ENCODE measurements around the gene OR10G8.
"Not testable (repeated sequence)": the region's sequence is repeated elsewhere in the genome, so short reads cannot be mapped to it uniquely, and the experiment has no call there.

Gene OR10G8, protein sequence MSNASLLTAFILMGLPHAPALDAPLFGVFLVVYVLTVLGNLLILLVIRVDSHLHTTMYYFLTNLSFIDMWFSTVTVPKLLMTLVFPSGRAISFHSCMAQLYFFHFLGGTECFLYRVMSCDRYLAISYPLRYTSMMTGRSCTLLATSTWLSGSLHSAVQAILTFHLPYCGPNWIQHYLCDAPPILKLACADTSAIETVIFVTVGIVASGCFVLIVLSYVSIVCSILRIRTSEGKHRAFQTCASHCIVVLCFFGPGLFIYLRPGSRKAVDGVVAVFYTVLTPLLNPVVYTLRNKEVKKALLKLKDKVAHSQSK

DNA sequence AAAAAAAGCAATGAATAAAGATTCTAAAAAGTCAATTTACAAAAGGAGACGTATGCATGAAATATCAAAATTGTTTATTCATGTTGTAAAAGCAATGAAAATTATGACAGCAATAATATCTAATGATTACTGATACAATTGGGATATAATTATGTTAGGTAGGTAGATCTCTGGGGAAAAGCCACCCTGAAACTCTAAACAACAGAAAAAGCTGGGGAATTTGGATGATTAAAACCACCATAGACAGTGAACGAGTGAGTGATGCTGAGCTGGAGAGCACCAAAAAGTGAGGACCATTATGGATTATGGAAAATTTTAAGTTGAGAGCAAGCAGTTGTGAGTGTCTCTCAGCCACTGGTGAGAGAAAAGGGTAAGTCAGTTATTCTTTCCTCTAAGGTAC, at the start of gene OR10G8:
OR10G8 (plus strand) TSS at position 301 of the 400 bp plus-strand sequence. CDS start 2,825 bp downstream, outside the sequence.
- Histone ChIP-seq H3K36me3 (ENCODE audit: control insufficient read depth, insufficient read depth, low read length) (no peaks in the 10 kb centered on the region), H3K4me3 (ENCODE audit: low read depth, low read length) (no peak within 1 kb of the TSS), H3K9me3 (ENCODE audit: control insufficient read depth, insufficient read depth, low read length) (no peaks in the 10 kb centered on the region), H3K27ac (ENCODE audit: low read depth, low read length) (no peak within 1 kb of the TSS), H3K4me1 (ENCODE audit: control insufficient read depth, insufficient read depth, low read length) (peaks cover 4% of the 10 kb centered on the region; the same call in 1 of the 2 replicates), H3K9ac (ENCODE audit: low read depth, low read length) (no peak within 1 kb of the TSS), H3K27me3 (ENCODE audit: control insufficient read depth, insufficient read depth, low read length) (no peaks in the 10 kb centered on the region)

DNA sequence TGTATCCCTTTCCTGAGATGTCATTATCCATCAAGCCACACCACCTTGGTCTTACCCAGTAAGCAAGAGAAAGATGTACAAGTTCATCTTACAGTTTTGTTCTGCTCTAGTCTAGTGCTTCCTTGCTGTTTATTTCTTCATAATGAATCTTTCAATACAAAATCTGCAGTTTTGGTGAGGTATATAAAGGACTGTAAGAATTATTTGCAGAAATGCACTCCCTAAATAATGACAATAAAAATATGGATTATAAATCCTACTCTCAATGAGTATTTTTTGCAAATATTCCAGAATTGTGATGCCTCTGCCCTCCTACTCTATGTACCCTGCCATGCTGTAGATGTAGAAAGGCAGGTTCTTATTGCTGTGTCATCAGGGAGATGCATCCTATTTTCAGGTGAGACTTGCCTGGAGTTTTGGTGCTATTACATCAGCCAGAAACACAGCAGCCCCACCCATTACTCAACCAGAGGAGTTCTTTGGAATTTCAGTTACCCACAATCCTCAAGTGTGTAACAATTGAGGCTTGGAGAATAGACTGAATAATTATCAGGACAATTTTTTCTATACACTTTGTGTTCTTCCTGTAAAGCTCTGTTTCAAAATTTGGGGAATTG, 48.8 kb upstream of the OR10G8 start, which contains the start of gene OR10S1:
OR10S1 (minus strand) TSS at position 51 of the 617 bp plus-strand sequence. CDS start 117 bp downstream, outside the sequence.
- Histone ChIP-seq H3K9ac (ENCODE audit: low read depth, low read length) (no peak within 1 kb of the TSS), H3K27ac (ENCODE audit: low read depth, low read length) (no peak within 1 kb of the TSS), H3K4me1 (ENCODE audit: control insufficient read depth, insufficient read depth, low read length) (no peaks in the 10 kb centered on the region), H3K9me3 (ENCODE audit: control insufficient read depth, insufficient read depth, low read length) (no peaks in the 10 kb centered on the region), H3K27me3 (ENCODE audit: control insufficient read depth, insufficient read depth, low read length) (no peaks in the 10 kb centered on the region), H3K4me3 (ENCODE audit: low read depth, low read length) (no peak within 1 kb of the TSS), H3K36me3 (ENCODE audit: control insufficient read depth, insufficient read depth, low read length) (no peaks in the 10 kb centered on the region)

DNA sequence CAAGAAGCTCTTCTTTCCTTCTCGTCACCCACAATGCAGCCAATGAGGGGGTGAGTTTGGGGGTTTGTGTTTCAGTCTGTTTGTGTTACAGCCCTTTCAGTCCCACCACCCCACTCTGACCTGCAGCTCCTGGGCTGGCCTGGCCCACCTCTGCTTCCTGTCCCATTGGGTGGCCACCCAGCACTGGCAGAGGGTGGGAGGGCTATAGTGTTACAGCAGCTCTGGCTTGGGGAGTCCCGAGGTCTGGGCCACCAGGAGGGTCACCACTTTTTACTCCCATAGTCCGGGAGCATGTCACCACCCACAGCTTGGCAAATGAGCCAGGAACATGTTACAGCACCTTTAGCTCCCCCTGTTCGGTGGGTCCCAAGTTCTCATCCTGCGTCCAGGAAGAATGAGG, 47.3 kb upstream of the OR10G8 start:
- no peak overlapping the region for H3K9ac ChIP-seq (ENCODE audit: low read depth, low read length)
- no peak overlapping the region for H3K4me3 ChIP-seq (ENCODE audit: low read depth, low read length)
- no peaks in the 10 kb centered on the region for H3K4me1 ChIP-seq (ENCODE audit: control insufficient read depth, insufficient read depth, low read length)
- H3K27me3 ChIP-seq (ENCODE audit: control insufficient read depth, insufficient read depth, low read length), result no peaks in the 10 kb centered on the region
- no peak overlapping the region for H3K27ac ChIP-seq (ENCODE audit: low read depth, low read length)
- no peaks in the 10 kb centered on the region for H3K9me3 ChIP-seq (ENCODE audit: control insufficient read depth, insufficient read depth, low read length)
- no peaks in the 10 kb centered on the region for H3K36me3 ChIP-seq (ENCODE audit: control insufficient read depth, insufficient read depth, low read length)

DNA sequence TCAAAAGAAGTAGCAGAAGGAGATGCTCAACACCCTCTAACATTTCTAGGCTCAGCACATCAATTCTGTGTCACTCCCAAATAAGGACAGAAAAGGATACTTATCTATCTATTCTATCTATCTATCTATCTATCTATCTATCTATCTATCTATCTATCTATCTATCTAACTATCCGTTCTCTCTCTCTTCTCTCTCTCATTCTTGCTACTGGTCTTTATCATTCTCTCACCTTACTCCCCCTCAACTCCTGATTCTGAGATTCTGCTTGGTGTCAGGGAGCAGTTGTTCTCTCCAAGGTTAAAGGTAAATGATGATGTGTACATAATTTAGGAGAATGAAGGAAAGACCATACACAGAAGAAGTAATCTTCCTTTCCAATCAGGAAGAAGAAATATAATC, 31.5 kb upstream of the OR10G8 start, which contains the start of gene OR10G6:
OR10G6 (minus strand) TSS at position 43 of the 400 bp plus-strand sequence; CDS start at position 43, 0 bp downstream.
- Histone ChIP-seq H3K27ac (ENCODE audit: low read depth, low read length) (no peak within 1 kb of the TSS), H3K4me1 (ENCODE audit: control insufficient read depth, insufficient read depth, low read length) (no peaks in the 10 kb centered on the region), H3K27me3 (ENCODE audit: control insufficient read depth, insufficient read depth, low read length) (no peaks in the 10 kb centered on the region), H3K9ac (ENCODE audit: low read depth, low read length) (no peak within 1 kb of the TSS), H3K9me3 (ENCODE audit: control insufficient read depth, insufficient read depth, low read length) (no peaks in the 10 kb centered on the region), H3K4me3 (ENCODE audit: low read depth, low read length) (no peak within 1 kb of the TSS), H3K36me3 (ENCODE audit: control insufficient read depth, insufficient read depth, low read length) (no peaks in the 10 kb centered on the region)

DNA sequence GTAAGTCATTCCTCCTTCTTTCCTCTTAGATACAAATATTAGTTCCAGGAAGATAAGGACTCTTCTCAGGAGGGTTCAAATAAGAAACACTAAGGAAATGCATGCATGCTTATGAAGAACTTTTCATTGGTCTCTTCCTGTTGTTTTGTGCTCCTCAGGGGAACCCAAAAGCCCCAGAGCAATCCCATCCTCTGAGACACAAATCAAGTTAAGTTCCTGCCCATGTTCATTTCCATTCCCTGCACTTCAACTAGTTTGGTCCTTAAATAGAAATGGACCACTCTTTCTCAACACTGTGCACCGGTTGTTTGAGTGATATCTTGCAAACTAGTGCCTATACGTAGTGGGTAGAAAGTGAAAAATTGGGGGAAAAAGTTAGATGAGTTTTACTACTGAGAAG, 13.9 kb upstream of the OR10G8 start, which contains the start of gene OR10G4:
OR10G4 (plus strand) TSS at position 301 of the 400 bp plus-strand sequence. CDS start 2,578 bp downstream, outside the sequence.
- Histone ChIP-seq H3K9me3 (ENCODE audit: control insufficient read depth, insufficient read depth, low read length) (no peaks in the 10 kb centered on the region), H3K4me3 (ENCODE audit: low read depth, low read length) (no peak within 1 kb of the TSS), H3K36me3 (ENCODE audit: control insufficient read depth, insufficient read depth, low read length) (no peaks in the 10 kb centered on the region), H3K9ac (ENCODE audit: low read depth, low read length) (no peak within 1 kb of the TSS), H3K27ac (ENCODE audit: low read depth, low read length) (no peak within 1 kb of the TSS), H3K27me3 (ENCODE audit: control insufficient read depth, insufficient read depth, low read length) (no peaks in the 10 kb centered on the region), H3K4me1 (ENCODE audit: control insufficient read depth, insufficient read depth, low read length) (no peaks in the 10 kb centered on the region)

DNA sequence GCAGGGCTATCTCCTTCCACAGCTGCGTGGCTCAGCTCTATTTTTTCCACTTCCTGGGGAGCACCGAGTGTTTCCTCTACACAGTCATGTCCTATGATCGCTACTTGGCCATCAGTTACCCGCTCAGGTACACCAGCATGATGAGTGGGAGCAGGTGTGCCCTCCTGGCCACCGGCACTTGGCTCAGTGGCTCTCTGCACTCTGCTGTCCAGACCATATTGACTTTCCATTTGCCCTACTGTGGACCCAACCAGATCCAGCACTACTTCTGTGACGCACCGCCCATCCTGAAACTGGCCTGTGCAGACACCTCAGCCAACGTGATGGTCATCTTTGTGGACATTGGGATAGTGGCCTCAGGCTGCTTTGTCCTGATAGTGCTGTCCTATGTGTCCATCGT, 10.8 kb upstream of the OR10G8 start:
- H3K9me3 ChIP-seq (ENCODE audit: control insufficient read depth, insufficient read depth, low read length); H3K4me3 ChIP-seq (ENCODE audit: low read depth, low read length); H3K36me3 ChIP-seq (ENCODE audit: control insufficient read depth, insufficient read depth, low read length); H3K27me3 ChIP-seq (ENCODE audit: control insufficient read depth, insufficient read depth, low read length); H3K27ac ChIP-seq (ENCODE audit: low read depth, low read length); H3K9ac ChIP-seq (ENCODE audit: low read depth, low read length); H3K4me1 ChIP-seq (ENCODE audit: control insufficient read depth, insufficient read depth, low read length): not testable (repeated sequence)

DNA sequence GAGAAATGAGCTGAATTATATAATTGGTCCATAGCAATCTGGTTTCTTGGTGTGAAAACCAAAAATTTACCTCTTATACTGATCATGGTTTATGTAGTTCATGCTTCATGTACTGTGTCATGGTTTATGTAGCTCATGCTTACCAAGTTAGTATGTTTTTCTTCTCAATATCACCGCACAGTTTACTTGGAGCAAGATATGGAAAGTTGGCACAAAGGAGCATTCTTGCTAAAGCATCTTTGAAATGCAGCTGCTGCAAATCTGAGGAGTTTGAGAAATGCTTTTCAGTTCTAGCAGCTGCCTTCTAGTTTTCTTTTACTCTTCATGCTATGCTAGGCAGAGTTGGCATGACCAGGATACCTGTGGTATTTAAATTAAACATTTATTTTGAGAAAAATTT, 10.1 kb downstream of the OR10G8 start:
- H3K4me1 ChIP-seq (ENCODE audit: control insufficient read depth, insufficient read depth, low read length), result 0 out of 2 replicates have a peak, but pooled peaks cover 4% of the 10 kb centered on the region
- H3K4me3 ChIP-seq (ENCODE audit: low read depth, low read length), result no peak overlapping the region
- no peak overlapping the region for H3K9ac ChIP-seq (ENCODE audit: low read depth, low read length)
- no peaks in the 10 kb centered on the region for H3K36me3 ChIP-seq (ENCODE audit: control insufficient read depth, insufficient read depth, low read length)
- no peaks in the 10 kb centered on the region for H3K27me3 ChIP-seq (ENCODE audit: control insufficient read depth, insufficient read depth, low read length)
- no peak overlapping the region for H3K27ac ChIP-seq (ENCODE audit: low read depth, low read length)
- H3K9me3 ChIP-seq (ENCODE audit: control insufficient read depth, insufficient read depth, low read length), result no peaks in the 10 kb centered on the region

DNA sequence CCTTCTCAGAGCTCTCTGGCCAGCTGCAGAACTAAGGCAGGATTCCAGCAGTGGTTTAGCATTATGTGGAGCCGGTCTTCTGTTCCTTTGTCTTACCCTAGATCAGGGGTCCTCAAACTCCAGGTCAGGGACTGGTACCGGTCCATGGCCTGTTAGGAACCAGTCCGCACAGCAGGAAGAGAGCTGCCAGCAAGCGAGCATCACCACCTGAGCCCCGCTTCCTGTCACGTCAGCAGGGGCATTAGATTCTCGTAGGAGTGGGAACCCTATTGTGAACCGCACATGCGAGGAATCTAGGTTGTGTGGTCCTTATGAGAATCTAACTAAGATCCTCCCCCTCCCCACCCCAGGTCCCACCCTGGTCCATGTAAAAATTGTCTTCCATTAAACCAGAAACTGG, 13.0 kb downstream of the OR10G8 start:
- Histone ChIP-seq H3K27ac (ENCODE audit: low read depth, low read length) (no peak overlapping the region), H3K4me1 (ENCODE audit: control insufficient read depth, insufficient read depth, low read length) (0 out of 2 replicates have a peak, but pooled peaks cover 4% of the 10 kb centered on the region), H3K9me3 (ENCODE audit: control insufficient read depth, insufficient read depth, low read length) (no peaks in the 10 kb centered on the region), H3K4me3 (ENCODE audit: low read depth, low read length) (no peak overlapping the region), H3K36me3 (ENCODE audit: control insufficient read depth, insufficient read depth, low read length) (no peaks in the 10 kb centered on the region), H3K27me3 (ENCODE audit: control insufficient read depth, insufficient read depth, low read length) (no peaks in the 10 kb centered on the region), H3K9ac (ENCODE audit: low read depth, low read length) (no peak overlapping the region)

DNA sequence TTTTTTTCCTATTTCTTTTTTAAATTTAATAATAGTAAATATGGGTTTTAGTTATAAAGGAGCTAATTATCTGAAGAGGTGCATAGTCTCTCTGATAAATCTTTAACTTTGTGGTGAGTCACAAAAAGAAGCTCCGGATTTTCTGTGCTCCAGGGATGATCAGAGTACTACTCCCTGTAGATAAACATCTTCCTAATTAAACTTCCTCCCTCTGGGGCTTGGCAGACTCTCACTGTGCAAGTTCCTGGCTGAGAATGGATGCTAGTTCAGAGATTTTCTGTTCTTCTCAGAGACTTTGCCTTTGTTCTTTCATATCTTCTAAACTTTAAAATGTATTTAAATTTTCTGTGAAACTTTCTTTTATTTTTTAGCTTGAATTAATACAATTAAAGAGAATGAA, 14.7 kb downstream of the OR10G8 start, which contains the start of gene OR10G7:
OR10G7 (minus strand) TSS at position 72 of the 400 bp plus-strand sequence. CDS start 2,324 bp downstream, outside the sequence.
- Histone ChIP-seq H3K27ac (ENCODE audit: low read depth, low read length) (no peak within 1 kb of the TSS), H3K4me3 (ENCODE audit: low read depth, low read length) (no peak within 1 kb of the TSS), H3K27me3 (ENCODE audit: control insufficient read depth, insufficient read depth, low read length) (no peaks in the 10 kb centered on the region), H3K36me3 (ENCODE audit: control insufficient read depth, insufficient read depth, low read length) (no peaks in the 10 kb centered on the region), H3K9me3 (ENCODE audit: control insufficient read depth, insufficient read depth, low read length) (no peaks in the 10 kb centered on the region), H3K4me1 (ENCODE audit: control insufficient read depth, insufficient read depth, low read length) (0 out of 2 replicates have a peak, but pooled peaks cover 4% of the 10 kb centered on the region), H3K9ac (ENCODE audit: low read depth, low read length) (no peak within 1 kb of the TSS)

DNA sequence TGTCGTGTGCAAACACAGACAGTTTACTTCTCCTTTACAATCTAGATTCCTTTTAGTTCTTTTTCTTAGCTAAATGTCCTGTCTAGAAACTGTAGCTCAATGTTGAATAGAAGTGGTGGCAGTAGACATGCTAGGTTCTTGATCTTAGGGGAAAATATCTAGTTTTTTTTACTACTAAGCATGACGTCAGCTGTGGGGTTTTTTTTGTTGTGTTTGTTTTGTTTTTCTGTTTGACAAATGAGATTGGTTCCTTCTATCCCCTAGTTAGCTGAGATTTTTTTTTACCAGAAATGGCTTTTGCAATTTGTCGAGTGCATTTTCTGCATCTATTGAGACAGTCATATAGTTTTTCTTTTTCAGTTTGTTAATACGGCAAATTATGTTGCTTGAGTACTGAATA, 16.8 kb downstream of the OR10G8 start:
- Histone ChIP-seq H3K9me3 (ENCODE audit: control insufficient read depth, insufficient read depth, low read length) (no peaks in the 10 kb centered on the region), H3K4me3 (ENCODE audit: low read depth, low read length) (no peak overlapping the region), H3K4me1 (ENCODE audit: control insufficient read depth, insufficient read depth, low read length) (0 out of 2 replicates have a peak, but pooled peaks cover 4% of the 10 kb centered on the region), H3K36me3 (ENCODE audit: control insufficient read depth, insufficient read depth, low read length) (no peaks in the 10 kb centered on the region), H3K27ac (ENCODE audit: low read depth, low read length) (no peak overlapping the region), H3K27me3 (ENCODE audit: control insufficient read depth, insufficient read depth, low read length) (no peaks in the 10 kb centered on the region), H3K9ac (ENCODE audit: low read depth, low read length) (no peak overlapping the region)

DNA sequence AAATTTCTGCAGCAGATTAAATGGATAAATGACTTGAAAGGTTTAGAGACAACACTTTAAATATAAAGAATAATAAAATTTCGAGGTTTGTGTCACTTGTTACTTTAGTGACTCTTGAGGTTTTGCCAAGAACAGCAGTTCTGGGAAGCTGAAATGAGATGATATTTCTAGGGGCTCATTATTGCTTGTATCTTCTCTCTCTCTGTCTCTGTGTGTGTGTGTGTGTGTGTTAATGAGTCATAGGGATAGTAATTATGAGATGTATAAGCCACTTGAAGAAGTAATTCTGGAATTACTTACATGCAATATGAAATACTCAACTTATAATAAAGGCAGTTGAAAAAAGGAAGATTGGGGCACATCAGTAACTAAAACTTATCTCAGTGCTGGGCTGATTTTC, 24.1 kb downstream of the OR10G8 start:
- H3K36me3 ChIP-seq (ENCODE audit: control insufficient read depth, insufficient read depth, low read length), result no peaks in the 10 kb centered on the region
- H3K27ac ChIP-seq (ENCODE audit: low read depth, low read length), result no peak overlapping the region
- no peaks in the 10 kb centered on the region for H3K27me3 ChIP-seq (ENCODE audit: control insufficient read depth, insufficient read depth, low read length)
- no peak overlapping the region for H3K9ac ChIP-seq (ENCODE audit: low read depth, low read length)
- H3K4me1 ChIP-seq (ENCODE audit: control insufficient read depth, insufficient read depth, low read length), result no peaks in the 10 kb centered on the region
- no peak overlapping the region for H3K4me3 ChIP-seq (ENCODE audit: low read depth, low read length)
- H3K9me3 ChIP-seq (ENCODE audit: control insufficient read depth, insufficient read depth, low read length), result no peaks in the 10 kb centered on the region
